Hepatocyte (in vitro differentiated cells): ENCODE measurements around the gene PRSS50.

Source experiments
- EZH2 ChIP-seq: fragments of 200-600 bp; sonication (generic); IDR thresholded peaks from 2 replicates; pipeline ENCODE4 v1.6.1; 2016; ENCODE audit warnings: antibody characterized with exemption, mild to moderate bottlenecking, borderline replicate concordance
- EZH2phosphoT487 ChIP-seq: fragments of 200-600 bp; sonication (generic); IDR thresholded peaks from one replicate; pipeline ENCODE4 v1.6.1; 2018; ENCODE audit warnings: antibody characterized with exemption, mild to moderate bottlenecking, low read depth, moderate library complexity; ENCODE audit not compliant: unreplicated experiment, severe bottlenecking
- TF ChIP-seq, protein P1 (sequence below): fragments of 200-600 bp; sonication (generic); IDR thresholded peaks from 2 replicates; pipeline ENCODE4 v1.5.1; 2016; ENCODE audit warnings: antibody characterized with exemption, mild to moderate bottlenecking; ENCODE audit not compliant: poor library complexity

DNA sequence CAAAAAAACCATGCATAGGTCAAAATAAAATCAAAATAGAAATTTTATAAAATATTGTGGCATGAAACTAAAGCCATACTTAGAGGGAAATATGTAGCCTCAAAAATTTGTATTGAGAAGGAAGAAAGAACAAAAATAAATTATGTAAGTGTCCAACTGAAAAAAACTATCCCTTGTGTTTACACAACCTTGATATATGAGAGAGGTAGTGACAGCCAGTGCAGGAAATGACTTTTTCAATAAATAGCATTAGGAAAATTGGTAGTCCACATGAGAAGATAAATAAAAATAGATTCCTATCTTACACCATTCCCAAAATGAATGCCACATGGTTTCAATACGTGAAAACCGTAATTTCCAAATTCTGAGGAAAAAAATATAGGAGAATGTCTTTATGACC is 13.2 kb upstream of the PRSS50 start:
- TF ChIP-seq, protein P1, sequence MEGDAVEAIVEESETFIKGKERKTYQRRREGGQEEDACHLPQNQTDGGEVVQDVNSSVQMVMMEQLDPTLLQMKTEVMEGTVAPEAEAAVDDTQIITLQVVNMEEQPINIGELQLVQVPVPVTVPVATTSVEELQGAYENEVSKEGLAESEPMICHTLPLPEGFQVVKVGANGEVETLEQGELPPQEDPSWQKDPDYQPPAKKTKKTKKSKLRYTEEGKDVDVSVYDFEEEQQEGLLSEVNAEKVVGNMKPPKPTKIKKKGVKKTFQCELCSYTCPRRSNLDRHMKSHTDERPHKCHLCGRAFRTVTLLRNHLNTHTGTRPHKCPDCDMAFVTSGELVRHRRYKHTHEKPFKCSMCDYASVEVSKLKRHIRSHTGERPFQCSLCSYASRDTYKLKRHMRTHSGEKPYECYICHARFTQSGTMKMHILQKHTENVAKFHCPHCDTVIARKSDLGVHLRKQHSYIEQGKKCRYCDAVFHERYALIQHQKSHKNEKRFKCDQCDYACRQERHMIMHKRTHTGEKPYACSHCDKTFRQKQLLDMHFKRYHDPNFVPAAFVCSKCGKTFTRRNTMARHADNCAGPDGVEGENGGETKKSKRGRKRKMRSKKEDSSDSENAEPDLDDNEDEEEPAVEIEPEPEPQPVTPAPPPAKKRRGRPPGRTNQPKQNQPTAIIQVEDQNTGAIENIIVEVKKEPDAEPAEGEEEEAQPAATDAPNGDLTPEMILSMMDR: no peak
- TF ChIP-seq EZH2phosphoT487: no peak
- no peak for TF ChIP-seq EZH2
